HG02884 (cell line): ENCODE data around the gene HOXD3.

Source experiments
- ATAC-seq: cut with Tn5 transposase; IDR thresholded peaks from one replicate; pipeline ENCODE4 v1.9.1; 2021; ENCODE audit warnings: mild to moderate bottlenecking, moderate library complexity; ENCODE audit not compliant: unreplicated experiment

Gene HOXD3

DNA sequence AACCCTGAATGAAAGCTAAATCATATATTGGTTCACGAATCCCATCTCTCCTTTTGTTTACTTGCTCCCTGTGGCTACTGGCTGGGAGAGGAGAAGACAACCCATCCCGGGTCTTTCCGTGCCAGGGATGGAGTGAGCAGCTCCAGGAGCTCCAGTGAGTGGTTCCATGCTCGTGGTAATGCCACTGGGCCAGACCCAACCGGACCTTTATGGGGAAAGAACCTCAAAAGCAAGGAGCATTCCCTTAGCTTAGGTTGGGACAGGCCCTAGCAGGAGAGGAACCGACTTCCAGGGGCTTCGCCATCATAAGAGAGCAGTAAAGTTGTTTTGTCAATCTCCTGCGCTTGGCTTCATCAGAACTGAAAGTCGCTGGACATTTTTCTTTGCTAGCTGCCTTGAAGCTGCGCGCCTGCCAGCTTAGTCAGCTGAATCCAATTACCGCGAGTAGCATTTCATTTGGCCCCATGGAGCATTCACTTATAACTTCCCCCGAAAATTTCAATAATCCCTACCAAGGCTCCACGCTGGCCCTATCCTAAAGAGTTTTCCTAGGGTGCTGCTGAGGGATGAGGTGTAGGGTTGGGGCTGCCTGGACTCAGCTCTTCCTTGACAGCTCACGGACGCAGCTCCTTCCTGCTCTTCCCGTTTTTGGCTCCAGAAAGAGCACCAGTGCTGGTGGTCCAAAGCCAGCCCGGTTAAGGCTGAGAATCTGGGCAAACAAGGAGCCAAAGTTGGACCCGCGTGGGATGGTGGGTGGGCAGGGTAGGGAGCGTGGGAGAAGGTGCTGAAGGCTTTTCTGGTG, 4.9 kb downstream of the HOXD3 start:
- no peak for ATAC-seq

DNA sequence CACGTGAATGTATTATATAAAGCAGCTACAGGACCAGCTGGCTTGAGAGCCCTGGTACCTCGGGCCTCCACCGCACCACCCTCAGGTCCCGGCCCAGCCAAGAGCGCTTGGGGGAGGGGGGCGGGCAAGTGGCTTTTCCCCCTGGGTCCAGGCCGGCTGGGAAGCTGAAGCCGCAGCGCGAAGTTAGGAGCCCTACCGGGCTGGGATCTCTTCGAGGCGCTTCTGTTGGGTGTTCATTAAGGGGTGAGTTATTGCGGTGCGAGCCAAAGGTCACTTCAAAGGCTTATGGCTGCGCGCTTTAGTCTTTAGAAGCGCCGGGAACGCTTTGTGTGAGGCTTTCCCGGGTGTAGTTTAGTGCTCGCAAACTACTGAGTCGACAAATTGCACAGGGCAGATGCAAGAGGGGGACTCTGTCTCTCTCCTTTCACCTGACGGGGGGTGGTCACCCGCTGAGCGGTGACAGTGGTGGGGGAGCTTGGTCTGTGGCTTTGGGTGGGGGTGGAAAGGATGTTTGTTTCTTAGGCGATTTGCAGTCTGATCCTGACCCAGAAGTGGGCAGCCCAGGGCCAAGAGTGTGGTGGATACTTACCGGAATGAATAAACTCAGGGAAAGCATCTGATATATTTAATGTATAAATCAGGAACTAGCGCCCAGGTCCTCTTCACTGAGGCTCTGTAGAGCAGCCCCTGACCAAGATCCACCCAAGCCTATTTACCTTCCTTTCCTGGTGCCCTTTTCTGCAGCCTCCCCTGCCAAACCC, 6.0 kb downstream of the HOXD3 start:
- no peak for ATAC-seq

- ATAC-seq: no peak
Measured at GRCh38 chr2:176163672-176164056, 6.6 kb downstream of the HOXD3 start.

DNA sequence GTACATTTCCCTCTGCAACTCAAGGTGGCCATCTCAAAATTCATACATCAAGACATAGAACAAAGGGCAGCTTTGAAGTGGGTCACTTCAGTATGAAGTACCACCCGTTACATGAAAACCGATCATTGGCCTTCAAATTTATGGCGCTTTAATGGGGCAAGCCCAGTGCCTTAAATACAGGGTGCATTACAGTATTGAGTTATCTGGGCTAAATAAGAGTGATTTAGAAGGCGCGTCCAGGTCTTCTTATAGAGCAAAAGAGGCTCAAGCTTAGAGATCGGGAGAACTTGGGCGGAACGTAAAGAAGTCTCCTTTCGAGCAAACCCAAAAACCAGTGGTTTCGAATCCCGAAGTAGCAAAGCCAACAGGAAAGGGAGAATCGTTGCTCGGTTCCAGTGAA, 7.1 kb downstream of the HOXD3 start:
- ATAC-seq: no peak

DNA sequence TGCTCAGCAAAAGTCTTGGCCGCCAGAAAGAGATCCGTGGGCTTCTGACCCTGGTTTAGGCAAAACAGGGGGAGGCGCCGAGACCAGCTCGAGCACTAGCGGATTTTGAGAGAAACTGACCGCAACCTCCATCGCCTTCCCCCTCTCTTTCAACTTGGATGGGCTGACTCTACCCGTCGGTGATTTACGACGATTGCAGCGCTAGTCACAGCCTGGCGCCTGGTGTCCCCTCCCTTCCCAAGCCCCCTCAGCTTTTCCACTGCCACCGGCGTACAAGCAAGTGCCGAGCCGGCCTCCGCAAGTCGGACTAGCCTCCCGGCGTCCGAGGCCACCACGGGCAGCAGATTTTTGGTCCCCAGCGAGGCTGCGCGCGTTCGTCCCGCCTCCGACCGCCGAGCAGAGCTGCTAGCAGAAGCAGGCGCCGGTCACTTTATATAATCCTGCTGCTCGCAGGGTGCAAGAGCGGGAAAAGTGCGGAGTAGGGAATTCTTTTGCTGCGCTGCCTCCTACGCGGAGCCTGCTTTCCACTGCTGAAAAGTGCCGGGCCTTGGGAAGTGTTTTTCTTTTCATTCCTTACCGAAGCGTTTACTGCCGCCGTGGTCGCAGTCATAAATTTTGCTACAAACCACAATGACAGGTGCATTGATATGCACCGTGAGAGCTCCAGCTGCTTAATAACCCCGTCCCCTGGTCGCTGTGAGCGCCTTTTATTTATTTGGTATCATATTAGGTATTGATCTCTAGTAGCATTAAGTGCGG, 7.7 kb downstream of the HOXD3 start:
- ATAC-seq: no peak

GRCh38 chr2:176165370-176166050, 8.4 kb downstream of the HOXD3 start:
- ATAC-seq: no peak

- ATAC-seq: no peak
Measured at GRCh38 chr2:176166272-176166671, 9.2 kb downstream of the HOXD3 start.

GRCh38 chr2:176167398-176167797, 10.3 kb downstream of the HOXD3 start:
- ATAC-seq: no peak

DNA sequence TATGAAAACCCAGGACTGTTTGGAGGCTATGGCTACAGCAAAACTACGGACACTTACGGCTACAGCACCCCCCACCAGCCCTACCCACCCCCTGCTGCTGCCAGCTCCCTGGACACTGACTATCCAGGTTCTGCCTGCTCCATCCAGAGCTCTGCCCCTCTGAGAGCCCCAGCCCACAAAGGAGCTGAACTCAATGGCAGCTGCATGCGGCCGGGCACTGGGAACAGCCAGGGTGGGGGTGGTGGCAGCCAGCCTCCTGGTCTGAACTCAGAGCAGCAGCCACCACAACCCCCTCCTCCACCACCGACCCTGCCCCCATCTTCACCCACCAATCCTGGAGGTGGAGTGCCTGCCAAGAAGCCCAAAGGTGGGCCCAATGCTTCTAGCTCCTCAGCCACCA, 12.1 kb downstream of the HOXD3 start:
- no peak for ATAC-seq

GRCh38 chr2:176169711-176170110, 12.6 kb downstream of the HOXD3 start:
- no peak for ATAC-seq

- no peak for ATAC-seq
Measured at GRCh38 chr2:176170602-176171305, 13.6 kb downstream of the HOXD3 start.

GRCh38 chr2:176171351-176172006, 14.4 kb downstream of the HOXD3 start:
- ATAC-seq: no peak

DNA sequence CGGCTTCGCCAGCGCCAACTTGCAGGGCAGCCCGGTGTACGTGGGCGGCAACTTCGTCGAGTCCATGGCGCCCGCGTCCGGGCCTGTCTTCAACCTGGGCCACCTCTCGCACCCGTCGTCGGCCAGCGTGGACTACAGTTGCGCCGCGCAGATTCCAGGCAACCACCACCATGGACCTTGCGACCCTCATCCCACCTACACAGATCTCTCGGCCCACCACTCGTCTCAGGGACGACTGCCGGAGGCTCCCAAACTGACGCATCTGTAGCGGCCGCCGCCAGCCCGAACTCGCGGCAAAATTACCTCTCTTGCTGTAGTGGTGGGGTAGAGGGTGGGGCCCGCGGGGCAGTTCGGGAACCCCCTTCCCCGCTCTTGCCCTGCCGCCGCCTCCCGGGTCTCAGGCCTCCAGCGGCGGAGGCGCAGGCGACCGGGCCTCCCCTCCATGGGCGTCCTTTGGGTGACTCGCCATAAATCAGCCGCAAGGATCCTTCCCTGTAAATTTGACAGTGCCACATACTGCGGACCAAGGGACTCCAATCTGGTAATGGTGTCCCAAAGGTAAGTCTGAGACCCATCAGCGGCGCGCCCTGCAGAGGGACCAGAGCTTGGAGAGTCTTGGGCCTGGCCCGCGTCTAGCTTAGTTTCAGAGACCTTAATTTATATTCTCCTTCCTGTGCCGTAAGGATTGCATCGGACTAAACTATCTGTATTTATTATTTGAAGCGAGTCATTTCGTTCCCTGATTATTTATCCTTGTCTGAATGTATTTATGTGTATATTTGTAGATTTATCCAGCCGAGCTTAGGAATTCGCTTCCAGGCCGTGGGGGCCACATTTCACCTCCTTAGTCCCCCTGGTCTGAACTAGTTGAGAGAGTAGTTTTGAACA, 15.1 kb downstream of the HOXD3 start:
- no peak for ATAC-seq

DNA sequence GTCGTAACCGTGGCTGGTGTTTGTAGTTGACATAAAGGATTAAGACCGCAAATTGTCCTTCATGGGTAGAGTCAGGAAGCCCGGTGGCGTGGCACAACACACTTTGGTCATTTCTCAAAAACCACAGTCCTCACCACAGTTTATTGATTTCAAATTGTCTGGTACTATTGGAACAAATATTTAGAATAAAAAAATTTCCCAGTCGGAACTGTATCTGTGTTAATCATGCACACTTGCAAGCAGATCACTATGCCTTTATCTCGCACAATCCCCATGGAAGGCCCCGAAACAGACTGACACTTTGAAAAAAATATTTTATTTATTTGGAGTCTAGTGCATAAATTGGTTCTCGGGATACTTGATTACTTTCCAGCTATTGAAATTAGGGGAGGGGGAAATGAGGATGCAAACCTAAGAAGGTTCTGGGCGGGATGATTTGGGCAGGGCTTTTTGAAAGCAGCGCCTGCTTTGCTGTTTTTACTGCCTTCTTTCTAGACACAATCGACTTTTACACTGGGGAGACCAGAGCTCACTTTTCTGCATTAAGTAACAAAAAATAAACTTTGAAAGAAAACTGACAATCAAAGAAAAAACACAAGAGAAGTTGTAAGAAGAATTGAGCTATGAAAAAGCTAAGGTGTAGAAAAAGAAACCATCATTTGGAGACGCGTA, 15.9 kb downstream of the HOXD3 start:
- no peak for ATAC-seq

DNA sequence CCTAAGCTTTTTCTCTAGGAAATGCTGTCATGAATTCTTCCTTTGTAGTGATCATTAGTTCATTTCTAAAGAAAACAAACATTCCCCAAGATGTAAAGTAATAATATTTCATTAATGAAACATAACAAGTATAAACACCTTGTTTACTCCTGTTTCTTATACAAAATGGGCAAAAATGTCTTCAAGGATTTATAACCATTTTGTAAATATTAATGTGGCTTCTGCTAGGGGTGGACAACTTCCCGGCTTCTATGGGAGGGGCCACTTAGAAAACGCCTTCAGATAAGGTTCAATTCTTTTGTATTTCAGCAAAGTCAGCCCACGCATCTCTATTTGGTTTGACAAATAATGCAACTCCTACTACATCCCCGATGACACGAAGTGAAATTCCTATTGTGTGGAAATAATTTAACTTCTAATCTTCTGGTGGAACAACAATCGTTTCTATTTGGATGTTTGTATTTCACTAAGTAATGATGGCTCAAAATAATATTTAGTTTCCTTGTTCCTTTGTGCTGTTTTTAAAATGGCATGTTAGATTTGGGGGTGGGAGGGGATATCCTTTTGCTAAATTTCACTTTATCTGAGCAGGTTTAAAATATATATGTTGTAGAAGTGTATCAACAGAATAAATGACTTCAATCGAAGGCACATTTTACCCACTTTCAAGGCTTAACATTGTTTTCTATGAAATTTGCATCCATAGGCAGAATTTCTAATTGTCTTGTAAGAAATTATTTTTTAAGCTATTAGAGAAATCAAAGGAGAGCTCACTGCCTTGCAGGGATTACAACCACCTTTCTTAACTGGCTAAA, 16.7 kb downstream of the HOXD3 start:
- no peak for ATAC-seq

DNA sequence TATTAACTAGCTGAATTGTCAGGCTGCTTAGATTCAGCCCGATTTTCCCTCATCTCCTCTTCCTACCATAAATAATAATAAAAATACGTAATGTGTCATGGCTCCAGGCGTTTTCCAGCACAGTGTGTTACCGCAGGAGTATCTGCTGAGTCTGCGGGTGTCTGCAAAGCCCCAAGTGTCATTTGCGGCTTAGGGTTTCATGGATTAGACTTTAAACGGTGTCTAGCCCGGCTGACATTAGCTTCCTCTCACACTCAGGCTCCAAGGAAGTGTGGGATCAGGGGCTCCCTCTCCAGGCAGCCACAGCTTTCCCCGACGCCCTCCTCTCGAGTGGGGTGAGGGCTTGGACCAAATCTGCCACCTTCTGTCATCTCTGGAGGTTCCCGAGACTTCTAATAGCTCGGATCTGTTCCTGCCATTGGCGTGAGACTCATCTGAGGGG, 17.3 kb downstream of the HOXD3 start:
- ATAC-seq: no peak
